Measurements from ENCODE around the gene TTC13. TPM values are rescaled to one million over a fixed set of nuclear protein-coding genes. Genes with fewer than 3 reads are reported as not detected.

TTC13 gene
- total and polyA plus RNA-seq, 2 of the 4 experiments (the other 2 are of a cell fraction): 6.1 to 9.1 TPM

- H2BK120ac ChIP-seq (ENCODE audit: low read depth, low read length): no peak overlapping the region
- no peak overlapping the region for H3K14ac ChIP-seq (replicated peaks; ENCODE audit: low read depth, low read length)
- 0 out of 2 replicates have a peak, but pooled peaks cover 2% of the 10 kb centered on the region for H3K4me1 ChIP-seq (ENCODE audit: control insufficient read depth, insufficient read depth, low read length)
- H2AK9ac ChIP-seq (replicated peaks; ENCODE audit: low read depth, low read length, poor library complexity): no peak overlapping the region
- peaks cover 27 to 39% of the 10 kb centered on the region in 2 experiments for H3K79me1 ChIP-seq (ENCODE audit: low read depth in 1 of 2, low read length in 2 of 2)
- CTCF ChIA-PET: no interaction called here
- no peak overlapping the region for H3K23ac ChIP-seq (ENCODE audit: low read depth, low read length)
- H3K36me3 ChIP-seq (ENCODE audit: control insufficient read depth, insufficient read depth, low read length): peaks cover 2% of the 10 kb centered on the region; the same call in 1 of the 2 replicates
- in situ Hi-C loops (cut with MboI; ENCODE audit: low sequenced_read_pairs): no loop called here
- intact Hi-C loops (cut with micrococcal nuclease): loop anchor here (5.0 kb wide), 1 partner anchor 38 kb away; no protein-coding TSS in a partner anchor
- no peak overlapping the region for H3K4ac ChIP-seq (ENCODE audit: low read depth, low read length)
- H3K9me3 ChIP-seq (ENCODE audit: control insufficient read depth, insufficient read depth, low read length): no peaks in the 10 kb centered on the region
- no peak for DNase-seq
- no peak overlapping the region for H2AFZ ChIP-seq (replicated peaks; ENCODE audit: low read length, poor library complexity)
- H4K91ac ChIP-seq (ENCODE audit: insufficient read depth, low read depth, low read length): no peak overlapping the region
- no peak overlapping the region for H3K18ac ChIP-seq (ENCODE audit: low read depth, low read length)
- no peak overlapping the region for H4K5ac ChIP-seq (ENCODE audit: low read depth, low read length)
- TF ChIP-seq POLR2A (IDR thresholded peaks at IDR 0.05; ENCODE audit: low read depth, low read length) (no peak), CHD1 (IDR thresholded peaks at IDR 0.05; ENCODE audit: low read depth, low read length) (no peak), SMC3 (IDR thresholded peaks at IDR 0.05; ENCODE audit: low read depth, low read length) (no peak), CTCF (conservative IDR thresholded peaks at IDR 0.05; ENCODE audit: low read depth, low read length) (no peak), MXI1 (IDR thresholded peaks at IDR 0.05; ENCODE audit: borderline replicate concordance, low read depth, low read length) (no peak), ELK1 (IDR thresholded peaks at IDR 0.05; ENCODE audit: borderline replicate concordance, low read depth, low read length) (no peak), MAFK (IDR thresholded peaks at IDR 0.05; ENCODE audit: low read depth, low read length) (no peak), RAD21 (IDR thresholded peaks at IDR 0.05; ENCODE audit: low read length) (no peak), NFE2L2 (IDR thresholded peaks at IDR 0.05; ENCODE audit: low read depth, low read length) (no peak), RFX5 (IDR thresholded peaks at IDR 0.05; ENCODE audit: low read depth, low read length) (no peak), CEBPB (IDR thresholded peaks at IDR 0.05; ENCODE audit: low read depth, low read length) (no peak)
- no peaks in the 10 kb centered on the region for H3K27me3 ChIP-seq (ENCODE audit: control insufficient read depth, insufficient read depth, low read length)
- no peak overlapping the region for H3K27ac ChIP-seq (ENCODE audit: insufficient read depth, low read length)
- ATAC-seq (ENCODE audit: low read depth): no peak
- peaks cover 2% of the 10 kb centered on the region; the same call in 1 of the 2 replicates for H3K9me1 ChIP-seq (ENCODE audit: insufficient read depth, low read length)
- no peak overlapping the region for H2BK15ac ChIP-seq (ENCODE audit: low read depth, low read length)
- H3K9ac ChIP-seq (ENCODE audit: low read depth, low read length): no peak overlapping the region
- no peak overlapping the region for H3K4me3 ChIP-seq (ENCODE audit: insufficient read depth, low read depth, low read length)
- H2BK20ac ChIP-seq (ENCODE audit: low read depth, low read length): no peak overlapping the region
- no peaks in the 10 kb centered on the region for H4K20me1 ChIP-seq (ENCODE audit: insufficient read depth, low read length)
- H3K56ac ChIP-seq (ENCODE audit: extremely low read depth, insufficient read depth, low read length): no peak overlapping the region
- POLR2A ChIA-PET (ENCODE audit: unreplicated experiment): no interaction called here
- no peak overlapping the region for H2AK5ac ChIP-seq (ENCODE audit: low read depth, low read length)
- no TSS peak for BruUV-seq (replicated peaks)
- H3K4me2 ChIP-seq (ENCODE audit: low read depth, low read length): no peak overlapping the region
- no peak overlapping the region for H4K8ac ChIP-seq (ENCODE audit: low read depth in 2 of 2, low read length in 2 of 2)
- 100% methylated on average over 1 to 2 of the region's 3 CpGs for WGBS, 2 experiments (ENCODE audit: extremely low coverage in 2 of 2, insufficient read length in 1 of 2)
- H2BK5ac ChIP-seq (ENCODE audit: low read depth, low read length, poor library complexity, severe bottlenecking): no peak overlapping the region
- dilution Hi-C loops (cut with HindIII; ENCODE audit: low sequenced_read_pairs, unreplicated experiment): no loop called here
Measured at GRCh38 chr1:230975636-230976035, 3.0 kb downstream of the TTC13 start.
